ENCODE data around the gene ARHGAP26.

DNA sequence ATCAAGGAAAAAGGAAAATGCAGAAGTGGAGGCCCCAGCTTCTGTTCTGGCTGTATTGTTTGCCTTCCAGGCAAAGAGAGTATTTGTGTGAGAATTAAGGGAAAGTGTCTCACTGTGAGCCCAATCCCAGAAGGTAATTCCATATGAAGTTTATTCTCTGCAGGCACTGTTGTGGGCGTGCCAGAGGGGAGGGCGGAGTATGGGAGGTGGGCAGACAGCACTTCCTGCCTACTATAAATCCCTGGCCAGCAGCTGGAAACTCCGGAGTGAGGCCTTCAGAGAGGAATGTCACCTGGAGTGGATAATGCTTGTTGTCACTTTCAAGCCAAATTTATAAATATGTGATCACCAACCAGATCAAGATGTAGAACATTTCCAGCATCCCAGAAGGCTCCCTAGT is 209.5 kb downstream of the ARHGAP26 start:
- no peak for TF ChIP-seq POLR2AphosphoS5 (IDR thresholded peaks at IDR 0.05; ENCODE audit: low read depth, low read length)
- no peak for TF ChIP-seq TAF1 (IDR thresholded peaks at IDR 0.05; ENCODE audit: borderline replicate concordance, insufficient read depth, low read length)
- TF ChIP-seq, protein P1, sequence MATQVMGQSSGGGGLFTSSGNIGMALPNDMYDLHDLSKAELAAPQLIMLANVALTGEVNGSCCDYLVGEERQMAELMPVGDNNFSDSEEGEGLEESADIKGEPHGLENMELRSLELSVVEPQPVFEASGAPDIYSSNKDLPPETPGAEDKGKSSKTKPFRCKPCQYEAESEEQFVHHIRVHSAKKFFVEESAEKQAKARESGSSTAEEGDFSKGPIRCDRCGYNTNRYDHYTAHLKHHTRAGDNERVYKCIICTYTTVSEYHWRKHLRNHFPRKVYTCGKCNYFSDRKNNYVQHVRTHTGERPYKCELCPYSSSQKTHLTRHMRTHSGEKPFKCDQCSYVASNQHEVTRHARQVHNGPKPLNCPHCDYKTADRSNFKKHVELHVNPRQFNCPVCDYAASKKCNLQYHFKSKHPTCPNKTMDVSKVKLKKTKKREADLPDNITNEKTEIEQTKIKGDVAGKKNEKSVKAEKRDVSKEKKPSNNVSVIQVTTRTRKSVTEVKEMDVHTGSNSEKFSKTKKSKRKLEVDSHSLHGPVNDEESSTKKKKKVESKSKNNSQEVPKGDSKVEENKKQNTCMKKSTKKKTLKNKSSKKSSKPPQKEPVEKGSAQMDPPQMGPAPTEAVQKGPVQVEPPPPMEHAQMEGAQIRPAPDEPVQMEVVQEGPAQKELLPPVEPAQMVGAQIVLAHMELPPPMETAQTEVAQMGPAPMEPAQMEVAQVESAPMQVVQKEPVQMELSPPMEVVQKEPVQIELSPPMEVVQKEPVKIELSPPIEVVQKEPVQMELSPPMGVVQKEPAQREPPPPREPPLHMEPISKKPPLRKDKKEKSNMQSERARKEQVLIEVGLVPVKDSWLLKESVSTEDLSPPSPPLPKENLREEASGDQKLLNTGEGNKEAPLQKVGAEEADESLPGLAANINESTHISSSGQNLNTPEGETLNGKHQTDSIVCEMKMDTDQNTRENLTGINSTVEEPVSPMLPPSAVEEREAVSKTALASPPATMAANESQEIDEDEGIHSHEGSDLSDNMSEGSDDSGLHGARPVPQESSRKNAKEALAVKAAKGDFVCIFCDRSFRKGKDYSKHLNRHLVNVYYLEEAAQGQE (IDR thresholded peaks at IDR 0.05; ENCODE audit: insufficient read depth in 1 of 2, low read depth in 2 of 2, low read length in 2 of 2), result no peak
- TF ChIP-seq SIN3A (IDR thresholded peaks at IDR 0.05; ENCODE audit: borderline replicate concordance, insufficient read depth, low read length), result no peak
- no peak for TF ChIP-seq FOXP2 (optimal IDR thresholded peaks at IDR 0.05; ENCODE audit: borderline replicate concordance, extremely low read depth, extremely low read length, insufficient read depth)

All from PFSK-1 (cell line).